Activated CD8-positive, alpha-beta T cell treated with anti-CD3 and anti-CD28 coated beads, Interleukin-2, amount 10 ng/mL, durations not matched to agents 7 days and 5 days (primary cell): ENCODE data around the gene WDR48. TPM values are rescaled to one million over a fixed set of nuclear protein-coding genes. Genes with fewer than 3 reads are reported as not detected.
"Not testable (repeated sequence)": the region's sequence is repeated elsewhere in the genome, so short reads cannot be mapped to it uniquely, and the experiment has no call there.

Source experiments
- ATAC-seq: fragments of 150-1000 bp; cut with Tn5 transposase; one replicate; pipeline ENCODE4 v1.10.0; 2021; ENCODE audit warnings: moderate library complexity
- CTCF ChIA-PET: fragments of 350-600 bp; sonication (Branson Sonifier 250); formaldehyde crosslinking; loops from one replicate; lab custom pipeline; 2021; ENCODE audit warnings: antibody characterized with exemption; lab: Charles Lee
- POLR2A ChIA-PET: fragments of 350-600 bp; sonication (Branson Sonifier 250); formaldehyde crosslinking; loops from one replicate; lab custom pipeline; 2021; ENCODE audit warnings: antibody characterized with exemption; lab: Charles Lee
- DNase-seq: peaks from one replicate; pipeline ENCODE4 v3.0.0-alpha.2; 2020
- H3K27ac Mint-ChIP-seq: one replicate; pipeline ENCODE4 v1.8.0; 2021; ENCODE audit warnings: mild to moderate bottlenecking, mixed read lengths
- H3K27me3 Mint-ChIP-seq: one replicate; pipeline ENCODE4 v1.8.0; 2021; ENCODE audit warnings: low read depth, mixed read lengths
- H3K36me3 Mint-ChIP-seq: one replicate; pipeline ENCODE4 v1.8.0; 2021; ENCODE audit warnings: low read depth, mixed read lengths
- H3K4me1 Mint-ChIP-seq: one replicate; pipeline ENCODE4 v1.8.0; 2021; ENCODE audit warnings: low read depth, mixed read lengths
- H3K4me3 Mint-ChIP-seq: one replicate; pipeline ENCODE4 v1.8.0; 2021; ENCODE audit warnings: mild to moderate bottlenecking, mixed read lengths
- H3K9me3 Mint-ChIP-seq: one replicate; pipeline ENCODE4 v1.8.0; 2022; ENCODE audit warnings: mixed read lengths; ENCODE audit not compliant: insufficient read depth
- total RNA-seq, 2 experiments: library from RNA; stranded (reverse); gene quantifications; one replicate each; pipeline ENCODE4 v1.2.3, GENCODE V29; 2021

The WDR48 gene
- total RNA-seq, 2 experiments from 2014 or later = 19.7 to 22.5 TPM

- Mint-ChIP-seq H3K9me3 (no peaks in the 10 kb centered on the region), H3K4me1 (no peaks in the 10 kb centered on the region), H3K36me3 (no peaks in the 10 kb centered on the region), H3K4me3 (no peak overlapping the region), H3K27ac (no peak overlapping the region), H3K27me3 (peaks cover 19% of the 10 kb centered on the region)
- ChIA-PET POLR2A (no interaction called here), CTCF (no interaction called here)
- ATAC-seq (no peak), DNase-seq (no peak)
Observed at GRCh38 chr3:39025222-39025970, 26.4 kb upstream of the WDR48 start.

- ATAC-seq = no peak
- H3K27me3 Mint-ChIP-seq = peaks cover 17% of the 10 kb centered on the region
- no peaks in the 10 kb centered on the region for H3K9me3 Mint-ChIP-seq
- H3K36me3 Mint-ChIP-seq = no peaks in the 10 kb centered on the region
- no peak overlapping the region for H3K4me3 Mint-ChIP-seq
- POLR2A ChIA-PET = no interaction called here
- no peaks in the 10 kb centered on the region for H3K4me1 Mint-ChIP-seq
- CTCF ChIA-PET = interaction anchor here (3.4 kb wide), 1 partner anchor 28 kb away, joined by 25 read pairs; no protein-coding TSS in a partner anchor
- DNase-seq = no peak
- H3K27ac Mint-ChIP-seq = no peak overlapping the region
Observed at GRCh38 chr3:39028546-39028945, 23.3 kb upstream of the WDR48 start.

- no peaks in the 10 kb centered on the region for H3K36me3 Mint-ChIP-seq
- ATAC-seq = no peak
- H3K27ac Mint-ChIP-seq = no peak overlapping the region
- H3K9me3 Mint-ChIP-seq = no peaks in the 10 kb centered on the region
- no peak for DNase-seq
- peaks cover 17% of the 10 kb centered on the region for H3K27me3 Mint-ChIP-seq
- H3K4me3 Mint-ChIP-seq = no peak overlapping the region
- POLR2A ChIA-PET = no interaction called here
- no peaks in the 10 kb centered on the region for H3K4me1 Mint-ChIP-seq
- CTCF ChIA-PET = interaction anchor here (1.0 to 3.4 kb wide), 6 partner anchors 9 to 508 kb away, joined by 3 to 25 read pairs (median 4); no protein-coding TSS in a partner anchor
Observed at GRCh38 chr3:39029556-39029955, 22.3 kb upstream of the WDR48 start.

- Mint-ChIP-seq H3K9me3 (peaks cover 7% of the 10 kb centered on the region), H3K27ac (no peak overlapping the region), H3K4me1 (no peaks in the 10 kb centered on the region), H3K27me3 (peaks cover 2% of the 10 kb centered on the region), H3K4me3 (no peak overlapping the region), H3K36me3 (no peaks in the 10 kb centered on the region)
- DNase-seq (no peak), ATAC-seq (no peak)
- ChIA-PET CTCF (interaction anchor here (1.3 kb wide), 1 partner anchor 38 kb away, joined by 4 read pairs; no protein-coding TSS in a partner anchor), POLR2A (no interaction called here)
Observed at GRCh38 chr3:39038165-39038564, 13.7 kb upstream of the WDR48 start.

GRCh38 chr3:39050029-39050428 lies 1.8 kb upstream of the WDR48 start:
- peaks cover 4% of the 10 kb centered on the region for H3K27me3 Mint-ChIP-seq
- ATAC-seq (no peak), DNase-seq (no peak)
- ChIA-PET CTCF (interaction anchor here (1.0 to 1.9 kb wide), 3 partner anchors 13 to 50 kb away, joined by 3 to 8 read pairs (median 3); no protein-coding TSS in a partner anchor), POLR2A (no interaction called here)
- peaks cover 17% of the 10 kb centered on the region for H3K4me1 Mint-ChIP-seq
- H3K4me3 Mint-ChIP-seq = no peak overlapping the region
- H3K27ac Mint-ChIP-seq = no peak overlapping the region
- no peaks in the 10 kb centered on the region for H3K9me3 Mint-ChIP-seq
- H3K36me3 Mint-ChIP-seq = no peaks in the 10 kb centered on the region

- ChIA-PET CTCF (interaction anchor here (1.6 kb wide), 1 partner anchor 55 kb away, joined by 3 read pairs; the partner anchor contains the start of gene TTC21A), POLR2A (interaction anchor here (0.7 to 1.1 kb wide), 3 partner anchors 14 to 96 kb away, joined by 3 to 4 read pairs (median 4); no protein-coding TSS in a partner anchor)
- no peak for ATAC-seq
- H3K9me3 Mint-ChIP-seq = no peaks in the 10 kb centered on the region
- peak overlapping the region; percentile 92 for H3K27ac Mint-ChIP-seq
- H3K36me3 Mint-ChIP-seq = no peaks in the 10 kb centered on the region
- H3K4me3 Mint-ChIP-seq = peak overlapping the region; percentile 84
- H3K27me3 Mint-ChIP-seq = no peaks in the 10 kb centered on the region
- no peak for DNase-seq
- peaks cover 17% of the 10 kb centered on the region for H3K4me1 Mint-ChIP-seq
Observed at GRCh38 chr3:39052583-39052982, 767 bp downstream of the WDR48 start.

DNA sequence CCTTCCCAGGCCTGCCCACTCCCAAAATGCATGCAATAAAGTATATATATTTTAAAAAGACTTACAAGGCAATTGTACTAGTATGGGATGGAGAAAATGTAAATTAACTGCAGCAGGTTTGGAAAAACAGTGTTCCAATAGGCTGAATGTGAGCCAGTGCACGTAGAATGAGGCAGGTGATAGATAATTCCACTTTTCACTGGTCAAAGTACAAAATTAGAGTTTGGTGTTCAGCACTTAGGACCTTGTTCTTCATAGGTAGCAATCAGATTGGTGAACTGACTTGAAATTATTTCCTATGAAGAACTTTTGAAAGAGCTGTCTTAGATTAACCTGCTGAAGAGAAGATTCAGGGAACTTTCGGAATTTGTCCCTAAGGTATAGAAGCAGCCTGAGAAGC lies 1.9 kb downstream of the WDR48 start:
- Mint-ChIP-seq H3K9me3 (no peaks in the 10 kb centered on the region), H3K4me3 (no peak overlapping the region), H3K36me3 (peaks cover 2% of the 10 kb centered on the region), H3K27me3 (no peaks in the 10 kb centered on the region), H3K4me1 (peaks cover 17% of the 10 kb centered on the region), H3K27ac (no peak overlapping the region)
- ChIA-PET POLR2A (no interaction called here), CTCF (no interaction called here)
- DNase-seq (no peak), ATAC-seq (no peak)

- ChIA-PET CTCF (interaction anchor here (1.1 to 1.5 kb wide), 2 partner anchors 56 to 232 kb away, joined by 4 to 5 read pairs; no protein-coding TSS in a partner anchor), POLR2A (no interaction called here)
- ATAC-seq = no peak
Observed at GRCh38 chr3:39056151-39056550, 4.3 kb downstream of the WDR48 start.

GRCh38 chr3:39061228-39061627 lies 9.4 kb downstream of the WDR48 start:
- POLR2A ChIA-PET, DNase-seq, H3K9me3 Mint-ChIP-seq, ATAC-seq, H3K4me3 Mint-ChIP-seq, H3K27me3 Mint-ChIP-seq, H3K4me1 Mint-ChIP-seq, H3K36me3 Mint-ChIP-seq, H3K27ac Mint-ChIP-seq: not testable (repeated sequence)
- CTCF ChIA-PET = interaction anchor here (1.6 kb wide), 1 partner anchor 20 kb away, joined by 3 read pairs; no protein-coding TSS in a partner anchor

More at GRCh38 chr3:39056151-39056550, 4.3 kb downstream of the WDR48 start:
- DNase-seq = no peak
- peaks cover 2% of the 10 kb centered on the region for H3K36me3 Mint-ChIP-seq
- H3K9me3 Mint-ChIP-seq = peaks cover 3% of the 10 kb centered on the region
- no peaks in the 10 kb centered on the region for H3K27me3 Mint-ChIP-seq
- H3K27ac Mint-ChIP-seq = no peak overlapping the region
- peaks cover 15% of the 10 kb centered on the region for H3K4me1 Mint-ChIP-seq
- H3K4me3 Mint-ChIP-seq = no peak overlapping the region

GRCh38 chr3:39062180-39062579 lies 10.4 kb downstream of the WDR48 start:
- no peak for ATAC-seq
- POLR2A ChIA-PET = no interaction called here
- peaks cover 5% of the 10 kb centered on the region for H3K4me1 Mint-ChIP-seq

DNA sequence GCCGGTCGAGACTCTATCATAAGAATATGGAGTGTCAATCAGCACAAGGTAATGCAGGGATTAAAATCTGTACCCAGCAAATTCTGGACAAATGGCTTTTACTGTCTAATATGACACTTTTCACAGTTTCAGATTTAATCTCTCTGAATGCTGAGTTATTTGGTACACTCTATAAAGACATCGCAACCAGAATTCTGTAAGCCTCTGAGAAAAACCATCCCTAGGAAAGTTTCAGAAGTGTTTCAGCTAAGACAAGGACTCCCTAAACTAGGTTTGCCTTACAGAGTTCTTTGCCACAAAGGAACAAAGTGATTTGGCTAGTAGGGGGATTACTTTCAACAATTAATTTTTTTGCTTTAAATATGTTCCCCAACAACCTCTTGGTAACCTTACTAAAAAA lies 11.3 kb downstream of the WDR48 start:
- peaks cover 5% of the 10 kb centered on the region for H3K4me1 Mint-ChIP-seq
- H3K27me3 Mint-ChIP-seq = no peaks in the 10 kb centered on the region
- no peak overlapping the region for H3K27ac Mint-ChIP-seq
- ChIA-PET POLR2A (no interaction called here), CTCF (interaction anchor here (1.0 to 1.6 kb wide), 3 partner anchors 18 to 229 kb away, joined by 3 to 4 read pairs (median 3); no protein-coding TSS in a partner anchor)
- no peak overlapping the region for H3K4me3 Mint-ChIP-seq
- DNase-seq (no peak), ATAC-seq (no peak)
- peaks cover 3% of the 10 kb centered on the region for H3K9me3 Mint-ChIP-seq
- peaks cover 4% of the 10 kb centered on the region for H3K36me3 Mint-ChIP-seq

More at GRCh38 chr3:39062180-39062579, 10.4 kb downstream of the WDR48 start:
- H3K27ac Mint-ChIP-seq = no peak overlapping the region
- H3K27me3 Mint-ChIP-seq = no peaks in the 10 kb centered on the region
- no peak overlapping the region for H3K4me3 Mint-ChIP-seq
- peaks cover 4% of the 10 kb centered on the region for H3K36me3 Mint-ChIP-seq
- H3K9me3 Mint-ChIP-seq = peaks cover 3% of the 10 kb centered on the region
- CTCF ChIA-PET = interaction anchor here (1.0 to 1.6 kb wide), 3 partner anchors 19 to 230 kb away, joined by 3 to 4 read pairs (median 3); no protein-coding TSS in a partner anchor
- no peak for DNase-seq

DNA sequence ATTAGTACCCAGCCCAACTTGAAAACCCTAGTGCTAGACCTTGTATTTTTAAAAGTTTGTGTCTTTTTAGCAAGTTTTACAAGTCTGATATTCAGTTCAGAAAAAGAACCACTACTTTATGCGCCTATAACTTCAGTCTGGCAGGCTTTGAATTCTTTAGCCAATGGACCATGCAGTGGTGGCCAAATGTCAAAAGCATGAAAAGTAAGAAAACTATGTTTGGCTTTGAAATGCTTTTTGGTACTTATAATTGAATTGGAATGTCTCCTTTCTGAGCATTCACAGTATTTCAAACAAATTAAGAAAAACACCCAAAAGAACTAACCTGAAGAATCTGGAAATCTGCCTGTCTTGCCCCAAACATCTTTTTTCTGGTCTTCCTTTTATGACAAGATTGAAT lies 12.8 kb downstream of the WDR48 start:
- ChIA-PET CTCF (interaction anchor here (0.9 to 1.5 kb wide), 3 partner anchors 16 to 343 kb away, joined by 3 to 6 read pairs (median 4); no protein-coding TSS in a partner anchor), POLR2A (no interaction called here)
- Mint-ChIP-seq H3K9me3 (peaks cover 3% of the 10 kb centered on the region), H3K36me3 (peaks cover 4% of the 10 kb centered on the region), H3K27ac (no peak overlapping the region), H3K27me3 (no peaks in the 10 kb centered on the region), H3K4me3 (no peak overlapping the region), H3K4me1 (peaks cover 5% of the 10 kb centered on the region)
- no peak for DNase-seq
- no peak for ATAC-seq
